Parathyroid adenoma (tissue), 2 donors: ENCODE measurements around the gene SCAMP4.

Experiments
- H2AFZ ChIP-seq: fragments of 300-600 bp; sonication (generic); one replicate; pipeline ENCODE4 v1.7.0; 2017; ENCODE audit warnings: antibody characterized with exemption, mild to moderate bottlenecking
- H3K27ac ChIP-seq: fragments of 300-600 bp; sonication (generic); one replicate; pipeline ENCODE4 v1.7.0; 2017
- H3K27me3 ChIP-seq: fragments of 300-600 bp; sonication (generic); one replicate; pipeline ENCODE4 v1.7.0; 2017; ENCODE audit warnings: low read length; ENCODE audit not compliant: control insufficient read depth, insufficient read depth
- H3K36me3 ChIP-seq: fragments of 300-600 bp; sonication (generic); one replicate; pipeline ENCODE4 v1.7.0; 2017; ENCODE audit warnings: low read length; ENCODE audit not compliant: control insufficient read depth, insufficient read depth
- H3K4me1 ChIP-seq: fragments of 300-600 bp; sonication (generic); one replicate; pipeline ENCODE4 v1.7.0; 2017; ENCODE audit warnings: control low read depth
- H3K4me2 ChIP-seq: fragments of 300-600 bp; sonication (generic); one replicate; pipeline ENCODE4 v1.7.0; 2017; ENCODE audit warnings: low read length
- H3K4me3 ChIP-seq: fragments of 300-600 bp; sonication (generic); one replicate; pipeline ENCODE4 v1.7.0; 2017; ENCODE audit warnings: low read depth, low read length
- H3K79me2 ChIP-seq: fragments of 300-600 bp; sonication (generic); one replicate; pipeline ENCODE4 v1.7.0; 2017; ENCODE audit warnings: control low read depth
- H3K9ac ChIP-seq: fragments of 300-600 bp; sonication (generic); one replicate; pipeline ENCODE4 v1.7.0; 2017; ENCODE audit warnings: mild to moderate bottlenecking
- H3K9me3 ChIP-seq: fragments of 300-600 bp; sonication (generic); one replicate; pipeline ENCODE4 v1.7.0; 2017; ENCODE audit warnings: low read length; ENCODE audit not compliant: control insufficient read depth
- CTCF ChIP-seq: fragments of 300-600 bp; sonication (generic); IDR thresholded peaks from one replicate; pipeline ENCODE4 v1.7.0; 2017; ENCODE audit warnings: antibody characterized with exemption, mild to moderate bottlenecking
- donor health status: primary hyperparathyroidism.

Gene SCAMP4

GRCh38 chr19:1863328-1863637 lies 41.9 kb upstream of the SCAMP4 start, which contains the start of gene KLF16:
Gene KLF16, minus strand, starts transcription at chr19:1863579. Its CDS starts 82 bp downstream, at chr19:1863497.
- TF ChIP-seq CTCF, result no peak
- peak within 1 kb of the TSS; percentile 91 for H3K4me2 ChIP-seq
- peak within 1 kb of the TSS; percentile 83 for H2AFZ ChIP-seq
- H3K9ac ChIP-seq, result no peak within 1 kb of the TSS
- H3K4me1 ChIP-seq, result peaks cover 19% of the 10 kb centered on the region
- no peaks in the 10 kb centered on the region for H3K27me3 ChIP-seq
- H3K79me2 ChIP-seq, result peaks cover 6% of the 10 kb centered on the region
- peak within 1 kb of the TSS; percentile 66 for H3K27ac ChIP-seq
- H3K4me3 ChIP-seq, result peak within 1 kb of the TSS; percentile 71
- no peaks in the 10 kb centered on the region for H3K36me3 ChIP-seq
- H3K9me3 ChIP-seq, result no peaks in the 10 kb centered on the region

GRCh38 chr19:1863638-1864479 lies 41.3 kb upstream of the SCAMP4 start:
- Histone ChIP-seq H3K27ac (peak overlapping the region; percentile 66), H3K4me3 (peak overlapping the region; percentile 71), H3K9ac (no peak overlapping the region), H3K4me2 (peak overlapping the region; percentile 91), H3K9me3 (no peaks in the 10 kb centered on the region), H3K79me2 (peaks cover 6% of the 10 kb centered on the region), H2AFZ (peak overlapping the region; percentile 83), H3K4me1 (peaks cover 19% of the 10 kb centered on the region), H3K27me3 (no peaks in the 10 kb centered on the region), H3K36me3 (no peaks in the 10 kb centered on the region)
- TF ChIP-seq CTCF, result no peak

- H2AFZ ChIP-seq, result peak overlapping the region; percentile 83
- peaks cover 12% of the 10 kb centered on the region for H3K79me2 ChIP-seq
- H3K27me3 ChIP-seq, result no peaks in the 10 kb centered on the region
- TF ChIP-seq CTCF, result peak; percentile 73
- peak overlapping the region; percentile 71 for H3K4me3 ChIP-seq
- no peaks in the 10 kb centered on the region for H3K9me3 ChIP-seq
- peak overlapping the region; percentile 66 for H3K27ac ChIP-seq
- peaks cover 14% of the 10 kb centered on the region for H3K4me1 ChIP-seq
- no peaks in the 10 kb centered on the region for H3K36me3 ChIP-seq
- no peak overlapping the region for H3K9ac ChIP-seq
- peak overlapping the region; percentile 91 for H3K4me2 ChIP-seq
Observed at GRCh38 chr19:1864480-1865171, 40.6 kb upstream of the SCAMP4 start.

GRCh38 chr19:1865172-1866010 lies 39.8 kb upstream of the SCAMP4 start:
- no peak for TF ChIP-seq CTCF
- Histone ChIP-seq H3K9me3 (no peaks in the 10 kb centered on the region), H3K4me3 (peak overlapping the region; percentile 71), H3K27ac (peak overlapping the region; percentile 66), H3K4me1 (peaks cover 9% of the 10 kb centered on the region), H3K9ac (no peak overlapping the region), H3K36me3 (no peaks in the 10 kb centered on the region), H3K4me2 (peak overlapping the region; percentile 91), H3K79me2 (peaks cover 15% of the 10 kb centered on the region), H3K27me3 (no peaks in the 10 kb centered on the region), H2AFZ (peak overlapping the region; percentile 83)
